Loucy (cell line): Measurements from ENCODE around the gene HSD11B2.

Source experiments
- CTCF ChIP-seq: fragments of 200-600 bp; sonication (generic); conservative IDR thresholded peaks from 2 replicates; pipeline ENCODE4 v1.5.1; 2014; ENCODE audit warnings: mild to moderate bottlenecking, antibody characterized with exemption, low read length
- EZH2phosphoT487 ChIP-seq: fragments of 200-600 bp; IDR thresholded peaks from 2 replicates; pipeline ENCODE4 v1.6.1; 2018; ENCODE audit warnings: antibody characterized with exemption, mild to moderate bottlenecking, moderate library complexity, borderline replicate concordance

- no peak for TF ChIP-seq EZH2phosphoT487
- TF ChIP-seq CTCF: no peak
Observed at GRCh38 chr16:67399749-67400704, 30.9 kb upstream of the HSD11B2 start.
